ENCODE results near the gene LIG3.
"Not testable (repeated sequence)": the region's sequence is repeated elsewhere in the genome, so short reads cannot be mapped to it uniquely, and the experiment has no call there.

Gene LIG3

GRCh38 chr17:34999456-34999855, 19.1 kb downstream of the LIG3 start:
- DNase-seq (ENCODE audit: low spot score): no peak

GRCh38 chr17:35000965-35001364, 20.7 kb downstream of the LIG3 start:
- not testable (repeated sequence) for DNase-seq (ENCODE audit: low spot score)

- no peak for DNase-seq (ENCODE audit: low spot score)
Observed at GRCh38 chr17:35001549-35001948, 21.2 kb downstream of the LIG3 start.

- no peak for DNase-seq (ENCODE audit: low spot score)
Observed at GRCh38 chr17:35002876-35003551, 22.7 kb downstream of the LIG3 start.

GRCh38 chr17:35003778-35004177, 23.5 kb downstream of the LIG3 start:
- DNase-seq (ENCODE audit: low spot score): no peak

- DNase-seq (ENCODE audit: low spot score): no peak
Observed at GRCh38 chr17:35006345-35006744, 26.0 kb downstream of the LIG3 start.

- DNase-seq (ENCODE audit: low spot score): no peak
Observed at GRCh38 chr17:35006961-35007360, 26.6 kb downstream of the LIG3 start.

GRCh38 chr17:35010093-35010492, 29.8 kb downstream of the LIG3 start:
- no peak for DNase-seq (ENCODE audit: low spot score)

GRCh38 chr17:35011671-35012216, 31.4 kb downstream of the LIG3 start:
- no peak for DNase-seq (ENCODE audit: low spot score)

- no peak for DNase-seq (ENCODE audit: low spot score)
Observed at GRCh38 chr17:35016369-35016768, 36.1 kb downstream of the LIG3 start.

- no peak for DNase-seq (ENCODE audit: low spot score)
Observed at GRCh38 chr17:35017021-35017420, 36.7 kb downstream of the LIG3 start.

GRCh38 chr17:35018814-35019213, 38.5 kb downstream of the LIG3 start:
- no peak for DNase-seq (ENCODE audit: low spot score)

- no peak for DNase-seq (ENCODE audit: low spot score)
Observed at GRCh38 chr17:35019386-35020179, 39.3 kb downstream of the LIG3 start.

- no peak for DNase-seq (ENCODE audit: low spot score)
Observed at GRCh38 chr17:35021520-35022380, 41.4 kb downstream of the LIG3 start.

GRCh38 chr17:35022536-35023063, 42.3 kb downstream of the LIG3 start:
- DNase-seq (ENCODE audit: low spot score): no peak

- no peak for DNase-seq (ENCODE audit: low spot score)
Observed at GRCh38 chr17:35023538-35023937, 43.2 kb downstream of the LIG3 start.

- DNase-seq (ENCODE audit: low spot score): no peak
Observed at GRCh38 chr17:35025541-35025940, 45.2 kb downstream of the LIG3 start.

- not testable (repeated sequence) for DNase-seq (ENCODE audit: low spot score)
Observed at GRCh38 chr17:35028097-35028496, 47.8 kb downstream of the LIG3 start.

GRCh38 chr17:35028531-35029262, 48.4 kb downstream of the LIG3 start:
- DNase-seq (ENCODE audit: low spot score): no peak

- DNase-seq (ENCODE audit: low spot score): no peak
Observed at GRCh38 chr17:35030780-35031179, 50.5 kb downstream of the LIG3 start.

GRCh38 chr17:35038453-35038852, 58.1 kb downstream of the LIG3 start:
- DNase-seq (ENCODE audit: low spot score): no peak
